SK-N-SH treated with all-trans-retinoic acid at 6 μM for 48 hours (cell line): ENCODE results near the gene NME4.

Source experiments
- ATAC-seq: fragments of 200-7000 bp; cut with Tn5 transposase; 3 replicates; pipeline ENCODE4 v1.9.1; 2020; ENCODE audit warnings: mild to moderate bottlenecking, moderate library complexity
- BACH2 ChIP-seq: fragments of 250-450 bp; sonication (Bioruptor Pico); IDR thresholded peaks from 2 replicates; pipeline ENCODE4 v1.9.0; 2021; ENCODE audit warnings: mild to moderate bottlenecking, borderline replicate concordance
- CSDC2 ChIP-seq: fragments of 250-450 bp; sonication (Bioruptor Pico); IDR thresholded peaks from 2 replicates; pipeline ENCODE4 v1.5.0; 2020; ENCODE audit warnings: mild to moderate bottlenecking, moderate library complexity
- ESRRG ChIP-seq: fragments of 250-450 bp; sonication (Bioruptor Pico); IDR thresholded peaks from 2 replicates; pipeline ENCODE4 v1.6.1; 2021; ENCODE audit warnings: mild to moderate bottlenecking
- GLIS3 ChIP-seq: fragments of 250-450 bp; sonication (Bioruptor Pico); IDR thresholded peaks from 2 replicates; pipeline ENCODE4 v1.5.0; 2020; ENCODE audit warnings: mild to moderate bottlenecking, moderate library complexity
- ISL1 ChIP-seq: fragments of 250-450 bp; sonication (Bioruptor Pico); IDR thresholded peaks from 2 replicates; pipeline ENCODE4 v2.1.2; 2022; ENCODE audit warnings: mild to moderate bottlenecking, moderate library complexity
- OSR1 ChIP-seq: fragments of 250-450 bp; sonication (Bioruptor Pico); IDR thresholded peaks from 2 replicates; pipeline ENCODE4 v1.8.0; 2022; ENCODE audit warnings: moderate library complexity, mild to moderate bottlenecking, inconsistent platforms
- PPARA ChIP-seq: fragments of 250-450 bp; sonication (Bioruptor Pico); IDR thresholded peaks from 2 replicates; pipeline ENCODE4 v1.5.0; 2020; ENCODE audit warnings: mild to moderate bottlenecking, borderline replicate concordance
- RARB ChIP-seq: fragments of 250-450 bp; sonication (Bioruptor Pico); IDR thresholded peaks from 2 replicates; pipeline ENCODE4 v1.8.0; 2021; ENCODE audit warnings: mild to moderate bottlenecking, moderate library complexity
- SNAI2 ChIP-seq: fragments of 250-450 bp; sonication (Bioruptor Pico); IDR thresholded peaks from 2 replicates; pipeline ENCODE4 v1.5.0; 2020; ENCODE audit warnings: mild to moderate bottlenecking, moderate library complexity
- TCF4 ChIP-seq: fragments of 250-450 bp; sonication (Bioruptor Pico); IDR thresholded peaks from 2 replicates; pipeline ENCODE4 v1.8.0; 2021; ENCODE audit warnings: mild to moderate bottlenecking, moderate library complexity, borderline replicate concordance
- TOX ChIP-seq: fragments of 250-450 bp; sonication (Bioruptor Pico); IDR thresholded peaks from 2 replicates; pipeline ENCODE4 v1.8.0; 2021; ENCODE audit warnings: mild to moderate bottlenecking, moderate library complexity, borderline replicate concordance
- ZC3H10 ChIP-seq: fragments of 250-450 bp; sonication (Bioruptor Pico); IDR thresholded peaks from 2 replicates; pipeline ENCODE4 v1.5.1; 2021; ENCODE audit warnings: mild to moderate bottlenecking, moderate library complexity
- ZFP30 ChIP-seq: fragments of 450-650 bp; formaldehyde crosslinking; IDR thresholded peaks from 2 replicates; pipeline ENCODE4 v1.5.0; 2022; ENCODE audit warnings: mild to moderate bottlenecking, moderate library complexity
- ZNF565 ChIP-seq: fragments of 450-650 bp; formaldehyde crosslinking; conservative IDR thresholded peaks from 2 replicates; pipeline ENCODE4 v1.5.0; 2020; ENCODE audit warnings: low read depth, mild to moderate bottlenecking, moderate library complexity
- ZNF70 ChIP-seq: fragments of 450-650 bp; formaldehyde crosslinking; IDR thresholded peaks from 2 replicates; pipeline ENCODE4 v1.5.0; 2020; ENCODE audit warnings: mild to moderate bottlenecking, moderate library complexity
- ZNF8 ChIP-seq: fragments of 450-650 bp; formaldehyde crosslinking; IDR thresholded peaks from 2 replicates; pipeline ENCODE4 v1.5.0; 2020; ENCODE audit warnings: mild to moderate bottlenecking, moderate library complexity
- TF ChIP-seq, protein P1 (sequence below): fragments of 250-450 bp; sonication (Bioruptor Pico); IDR thresholded peaks from 2 replicates; pipeline ENCODE4 v1.5.1; 2020; ENCODE audit warnings: low read depth, mild to moderate bottlenecking, moderate library complexity
- TF ChIP-seq, protein P2 (sequence below): fragments of 250-450 bp; sonication (Bioruptor Pico); IDR thresholded peaks from 2 replicates; pipeline ENCODE4 v1.8.0; 2020; ENCODE audit warnings: mild to moderate bottlenecking, moderate library complexity, borderline replicate concordance
- TF ChIP-seq, protein P3 (sequence below): fragments of 250-450 bp; sonication (Bioruptor Pico); IDR thresholded peaks from 2 replicates; pipeline ENCODE4 v1.5.0; 2020; ENCODE audit warnings: mild to moderate bottlenecking, moderate library complexity
- TF ChIP-seq, protein P4 (sequence below): fragments of 250-450 bp; sonication (Bioruptor Pico); IDR thresholded peaks from 2 replicates; pipeline ENCODE4 v1.5.1; 2021; ENCODE audit warnings: mild to moderate bottlenecking, moderate library complexity

NME4 gene

DNA sequence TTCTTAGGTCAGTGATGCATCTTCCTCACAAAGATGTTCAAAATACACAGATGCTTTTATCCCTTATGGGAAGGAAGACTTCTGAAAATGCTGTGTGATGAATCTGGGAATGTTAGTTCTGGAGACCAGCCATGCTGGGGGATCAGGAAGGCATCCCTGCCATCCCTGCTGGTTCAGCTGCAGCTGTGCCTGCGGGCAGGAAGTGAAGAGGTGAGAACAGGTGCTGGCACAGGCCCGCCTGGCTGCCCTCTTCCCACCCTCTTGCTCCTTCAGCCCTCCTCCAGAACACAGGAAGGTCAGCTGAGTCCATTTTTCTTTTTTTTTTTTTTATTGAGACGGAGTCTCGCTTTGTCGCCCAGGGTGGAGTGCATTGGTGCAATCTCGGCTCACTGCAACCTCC, 43.6 kb downstream of the NME4 start:
- ATAC-seq: no peak
- TF ChIP-seq OSR1: no peak
- TF ChIP-seq RARB (CRISPR knock-in tag): no peak
- TF ChIP-seq, all 23 proteins: peak for 0

DNA sequence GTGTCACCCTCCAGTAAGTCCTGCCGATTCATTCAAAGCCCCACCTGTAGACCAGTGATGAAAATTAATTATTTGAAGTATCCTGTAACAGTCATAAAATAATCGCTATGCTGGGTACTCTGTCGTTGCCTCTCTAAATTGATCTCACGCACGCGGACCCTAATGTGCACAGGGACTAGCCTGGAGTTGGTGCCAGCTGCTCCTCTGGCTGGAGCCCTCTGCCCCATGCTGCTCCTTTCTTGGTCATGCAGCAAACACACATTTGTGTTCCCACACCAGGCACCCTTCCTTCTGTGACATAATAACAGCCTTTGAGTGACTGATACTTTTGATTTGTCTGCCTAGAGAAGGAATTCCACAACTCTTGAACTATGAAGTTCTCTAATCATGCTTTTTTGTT, 44.4 kb downstream of the NME4 start:
- ATAC-seq: no peak
- TF ChIP-seq, protein P1, sequence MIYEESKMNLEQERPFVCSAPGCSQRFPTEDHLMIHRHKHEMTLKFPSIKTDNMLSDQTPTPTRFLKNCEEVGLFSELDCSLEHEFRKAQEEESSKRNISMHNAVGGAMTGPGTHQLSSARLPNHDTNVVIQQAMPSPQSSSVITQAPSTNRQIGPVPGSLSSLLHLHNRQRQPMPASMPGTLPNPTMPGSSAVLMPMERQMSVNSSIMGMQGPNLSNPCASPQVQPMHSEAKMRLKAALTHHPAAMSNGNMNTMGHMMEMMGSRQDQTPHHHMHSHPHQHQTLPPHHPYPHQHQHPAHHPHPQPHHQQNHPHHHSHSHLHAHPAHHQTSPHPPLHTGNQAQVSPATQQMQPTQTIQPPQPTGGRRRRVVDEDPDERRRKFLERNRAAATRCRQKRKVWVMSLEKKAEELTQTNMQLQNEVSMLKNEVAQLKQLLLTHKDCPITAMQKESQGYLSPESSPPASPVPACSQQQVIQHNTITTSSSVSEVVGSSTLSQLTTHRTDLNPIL (CRISPR knock-in tag): no peak
- TF ChIP-seq ESRRG (CRISPR knock-in tag) (no peak), ZNF565 (no peak), ZNF8 (CRISPR knock-in tag) (no peak), ZC3H10 (CRISPR knock-in tag) (no peak), SNAI2 (CRISPR knock-in tag) (no peak), ISL1 (no peak), TCF4 (CRISPR knock-in tag) (no peak)
- TF ChIP-seq, protein P2, sequence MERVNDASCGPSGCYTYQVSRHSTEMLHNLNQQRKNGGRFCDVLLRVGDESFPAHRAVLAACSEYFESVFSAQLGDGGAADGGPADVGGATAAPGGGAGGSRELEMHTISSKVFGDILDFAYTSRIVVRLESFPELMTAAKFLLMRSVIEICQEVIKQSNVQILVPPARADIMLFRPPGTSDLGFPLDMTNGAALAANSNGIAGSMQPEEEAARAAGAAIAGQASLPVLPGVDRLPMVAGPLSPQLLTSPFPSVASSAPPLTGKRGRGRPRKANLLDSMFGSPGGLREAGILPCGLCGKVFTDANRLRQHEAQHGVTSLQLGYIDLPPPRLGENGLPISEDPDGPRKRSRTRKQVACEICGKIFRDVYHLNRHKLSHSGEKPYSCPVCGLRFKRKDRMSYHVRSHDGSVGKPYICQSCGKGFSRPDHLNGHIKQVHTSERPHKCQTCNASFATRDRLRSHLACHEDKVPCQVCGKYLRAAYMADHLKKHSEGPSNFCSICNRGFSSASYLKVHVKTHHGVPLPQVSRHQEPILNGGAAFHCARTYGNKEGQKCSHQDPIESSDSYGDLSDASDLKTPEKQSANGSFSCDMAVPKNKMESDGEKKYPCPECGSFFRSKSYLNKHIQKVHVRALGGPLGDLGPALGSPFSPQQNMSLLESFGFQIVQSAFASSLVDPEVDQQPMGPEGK (CRISPR knock-in tag): no peak
- TF ChIP-seq, protein P3, sequence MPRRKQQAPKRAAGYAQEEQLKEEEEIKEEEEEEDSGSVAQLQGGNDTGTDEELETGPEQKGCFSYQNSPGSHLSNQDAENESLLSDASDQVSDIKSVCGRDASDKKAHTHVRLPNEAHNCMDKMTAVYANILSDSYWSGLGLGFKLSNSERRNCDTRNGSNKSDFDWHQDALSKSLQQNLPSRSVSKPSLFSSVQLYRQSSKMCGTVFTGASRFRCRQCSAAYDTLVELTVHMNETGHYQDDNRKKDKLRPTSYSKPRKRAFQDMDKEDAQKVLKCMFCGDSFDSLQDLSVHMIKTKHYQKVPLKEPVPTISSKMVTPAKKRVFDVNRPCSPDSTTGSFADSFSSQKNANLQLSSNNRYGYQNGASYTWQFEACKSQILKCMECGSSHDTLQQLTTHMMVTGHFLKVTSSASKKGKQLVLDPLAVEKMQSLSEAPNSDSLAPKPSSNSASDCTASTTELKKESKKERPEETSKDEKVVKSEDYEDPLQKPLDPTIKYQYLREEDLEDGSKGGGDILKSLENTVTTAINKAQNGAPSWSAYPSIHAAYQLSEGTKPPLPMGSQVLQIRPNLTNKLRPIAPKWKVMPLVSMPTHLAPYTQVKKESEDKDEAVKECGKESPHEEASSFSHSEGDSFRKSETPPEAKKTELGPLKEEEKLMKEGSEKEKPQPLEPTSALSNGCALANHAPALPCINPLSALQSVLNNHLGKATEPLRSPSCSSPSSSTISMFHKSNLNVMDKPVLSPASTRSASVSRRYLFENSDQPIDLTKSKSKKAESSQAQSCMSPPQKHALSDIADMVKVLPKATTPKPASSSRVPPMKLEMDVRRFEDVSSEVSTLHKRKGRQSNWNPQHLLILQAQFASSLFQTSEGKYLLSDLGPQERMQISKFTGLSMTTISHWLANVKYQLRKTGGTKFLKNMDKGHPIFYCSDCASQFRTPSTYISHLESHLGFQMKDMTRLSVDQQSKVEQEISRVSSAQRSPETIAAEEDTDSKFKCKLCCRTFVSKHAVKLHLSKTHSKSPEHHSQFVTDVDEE (CRISPR knock-in tag): no peak

DNA sequence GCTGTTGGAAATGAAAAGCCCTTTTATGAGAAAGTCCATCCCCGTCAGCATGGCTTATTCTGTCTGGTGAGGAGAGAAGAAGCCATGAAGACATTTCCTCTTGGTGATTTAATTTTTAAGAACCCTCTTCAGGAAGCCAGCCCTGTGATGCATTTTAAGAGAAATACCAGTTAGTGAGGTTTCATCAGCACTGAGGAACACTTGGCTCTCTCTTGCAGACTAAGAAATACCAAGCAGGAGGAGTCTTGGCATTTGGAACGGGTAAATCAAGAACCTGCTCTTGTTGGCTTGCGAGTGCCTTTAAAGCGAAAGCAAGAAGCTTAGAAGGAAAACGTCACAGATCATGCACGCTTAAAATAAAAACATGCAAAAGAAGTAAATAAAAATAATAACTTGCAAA, 46.0 kb downstream of the NME4 start:
- no peak for ATAC-seq
- TF ChIP-seq BACH2: no peak

DNA sequence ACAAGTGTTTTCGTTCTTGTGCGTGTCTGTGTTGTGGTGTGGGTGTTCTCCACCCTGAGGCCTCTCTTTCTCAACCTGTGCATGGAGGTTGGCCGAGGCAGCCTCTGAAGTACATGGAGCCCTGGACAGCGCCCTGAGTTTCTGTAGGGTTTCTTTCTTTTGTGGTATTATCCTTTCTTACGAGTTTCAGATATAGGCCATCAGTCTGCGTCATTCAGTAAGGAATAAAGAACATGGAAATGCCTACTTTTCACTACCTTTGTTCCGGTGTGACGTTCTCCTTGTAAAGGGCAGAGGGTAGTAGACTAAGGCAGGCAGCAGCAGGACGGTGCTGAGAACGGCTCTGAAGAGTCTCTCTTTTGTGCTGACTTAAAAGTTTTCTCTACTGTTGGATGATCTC, 47.0 kb downstream of the NME4 start:
- no peak for ATAC-seq
- TF ChIP-seq, protein P1 (CRISPR knock-in tag): no peak
- TF ChIP-seq GLIS3 (no peak), TOX (CRISPR knock-in tag) (no peak), BACH2 (no peak), SNAI2 (CRISPR knock-in tag) (no peak), ESRRG (CRISPR knock-in tag) (no peak), ZC3H10 (CRISPR knock-in tag) (no peak), CSDC2 (CRISPR knock-in tag) (no peak), PPARA (CRISPR knock-in tag) (no peak), TCF4 (CRISPR knock-in tag) (no peak), RARB (CRISPR knock-in tag) (no peak), ZNF70 (CRISPR knock-in tag) (no peak), ZNF565 (no peak), OSR1 (no peak), ZFP30 (CRISPR knock-in tag) (no peak)
- TF ChIP-seq, protein P3 (CRISPR knock-in tag): no peak
- TF ChIP-seq, protein P2 (CRISPR knock-in tag): no peak
- TF ChIP-seq, protein P4, sequence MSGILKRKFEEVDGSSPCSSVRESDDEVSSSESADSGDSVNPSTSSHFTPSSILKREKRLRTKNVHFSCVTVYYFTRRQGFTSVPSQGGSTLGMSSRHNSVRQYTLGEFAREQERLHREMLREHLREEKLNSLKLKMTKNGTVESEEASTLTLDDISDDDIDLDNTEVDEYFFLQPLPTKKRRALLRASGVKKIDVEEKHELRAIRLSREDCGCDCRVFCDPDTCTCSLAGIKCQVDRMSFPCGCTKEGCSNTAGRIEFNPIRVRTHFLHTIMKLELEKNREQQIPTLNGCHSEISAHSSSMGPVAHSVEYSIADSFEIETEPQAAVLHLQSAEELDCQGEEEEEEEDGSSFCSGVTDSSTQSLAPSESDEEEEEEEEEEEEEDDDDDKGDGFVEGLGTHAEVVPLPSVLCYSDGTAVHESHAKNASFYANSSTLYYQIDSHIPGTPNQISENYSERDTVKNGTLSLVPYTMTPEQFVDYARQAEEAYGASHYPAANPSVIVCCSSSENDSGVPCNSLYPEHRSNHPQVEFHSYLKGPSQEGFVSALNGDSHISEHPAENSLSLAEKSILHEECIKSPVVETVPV (CRISPR knock-in tag): no peak
